WTC11 (cell line): ENCODE data around the gene DCAF4L1. TPM values are rescaled to one million over a fixed set of nuclear protein-coding genes. Genes with fewer than 3 reads are reported as not detected.

Experiments used
- ATAC-seq: fragments of 200-7000 bp; cut with Tn5 transposase; 2 replicates; pipeline ENCODE4 v1.10.0; 2021; ENCODE audit warnings: mild to moderate bottlenecking, moderate library complexity
- CTCF ChIA-PET: fragments of 300-600 bp; sonication (Branson Sonifier 250); formaldehyde crosslinking; loops from one replicate; lab custom pipeline; 2021; ENCODE audit warnings: antibody characterized with exemption; lab: Charles Lee
- POLR2A ChIA-PET: fragments of 350-600 bp; sonication (Branson Sonifier 250); formaldehyde crosslinking; loops from one replicate; lab custom pipeline; 2021; ENCODE audit warnings: antibody characterized with exemption; lab: Charles Lee
- DNase-seq: peaks from one replicate; pipeline ENCODE4 v3.0.0; 2021; ENCODE audit warnings: low spot score
- H3K27ac Mint-ChIP-seq: 2 replicates; pipeline ENCODE4 v1.8.0; 2021; ENCODE audit warnings: mixed read lengths
- H3K27me3 Mint-ChIP-seq: 2 replicates; pipeline ENCODE4 v1.8.0; 2021; ENCODE audit warnings: low read depth, mild to moderate bottlenecking, moderate library complexity, mixed read lengths
- H3K36me3 Mint-ChIP-seq: 2 replicates; pipeline ENCODE4 v1.8.0; 2021; ENCODE audit warnings: mixed read lengths
- H3K4me1 Mint-ChIP-seq: 2 replicates; pipeline ENCODE4 v1.8.0; 2022; ENCODE audit warnings: mixed read lengths
- H3K4me3 Mint-ChIP-seq: 2 replicates; pipeline ENCODE4 v1.8.0; 2021; ENCODE audit warnings: mild to moderate bottlenecking, moderate library complexity, mixed read lengths
- H3K9me3 Mint-ChIP-seq: 2 replicates; pipeline ENCODE4 v1.8.0; 2021; ENCODE audit warnings: mixed read lengths
- AR ChIP-seq: fragments of 250-450 bp; sonication (Bioruptor Pico); IDR thresholded peaks from 2 replicates; pipeline ENCODE4 v1.9.0; 2021; ENCODE audit warnings: mild to moderate bottlenecking
- ATF1 ChIP-seq: sonication (generic); formaldehyde crosslinking; IDR thresholded peaks from 2 replicates; pipeline ENCODE4 v1.8.1; 2023; ENCODE audit warnings: mild to moderate bottlenecking, moderate library complexity, missing genetic modification reagents
- CTCF ChIP-seq: fragments of 200-600 bp; IDR thresholded peaks from 2 replicates; pipeline ENCODE4 v1.8.0; 2022; ENCODE audit warnings: antibody characterized with exemption
- E2F5 ChIP-seq: sonication (generic); formaldehyde crosslinking; IDR thresholded peaks from 2 replicates; pipeline ENCODE4 v1.8.1; 2022; ENCODE audit warnings: mild to moderate bottlenecking, moderate library complexity, missing genetic modification reagents
- ELF4 ChIP-seq: sonication (generic); formaldehyde crosslinking; IDR thresholded peaks from 2 replicates; pipeline ENCODE4 v1.8.1; 2022; ENCODE audit warnings: low read depth, mild to moderate bottlenecking, moderate library complexity, missing genetic modification reagents
- ESRRA ChIP-seq: sonication (generic); formaldehyde crosslinking; IDR thresholded peaks from 2 replicates; pipeline ENCODE4 v1.8.1; 2022; ENCODE audit warnings: mild to moderate bottlenecking, missing genetic modification reagents, borderline replicate concordance
- ETV6 ChIP-seq: sonication (generic); formaldehyde crosslinking; IDR thresholded peaks from 2 replicates; pipeline ENCODE4 v1.8.1; 2022; ENCODE audit warnings: mild to moderate bottlenecking, missing genetic modification reagents
- FOXP4 ChIP-seq: sonication (generic); formaldehyde crosslinking; IDR thresholded peaks from 2 replicates; pipeline ENCODE4 v1.8.0; 2022; ENCODE audit warnings: mild to moderate bottlenecking, missing genetic modification reagents
- GABPB1 ChIP-seq: sonication (generic); formaldehyde crosslinking; IDR thresholded peaks from 2 replicates; pipeline ENCODE4 v1.8.1; 2023; ENCODE audit warnings: mild to moderate bottlenecking, missing genetic modification reagents
- HMGA2 ChIP-seq: fragments of 250-450 bp; sonication (Bioruptor Pico); IDR thresholded peaks from 2 replicates; pipeline ENCODE4 v1.4.0; 2021; ENCODE audit warnings: mild to moderate bottlenecking, moderate library complexity
- MYBL2 ChIP-seq: sonication (generic); formaldehyde crosslinking; IDR thresholded peaks from 2 replicates; pipeline ENCODE4 v1.8.1; 2023; ENCODE audit warnings: mild to moderate bottlenecking, moderate library complexity, missing genetic modification reagents
- NR1H2 ChIP-seq: sonication (generic); formaldehyde crosslinking; IDR thresholded peaks from 2 replicates; pipeline ENCODE4 v1.9.0; 2021; ENCODE audit warnings: mild to moderate bottlenecking, moderate library complexity, missing genetic modification reagents
- PRRX2 ChIP-seq: fragments of 250-450 bp; sonication (Bioruptor Pico); IDR thresholded peaks from 2 replicates; pipeline ENCODE4 v1.8.0; 2021; ENCODE audit warnings: mild to moderate bottlenecking
- ZNF416 ChIP-seq: fragments of 250-450 bp; sonication (Bioruptor Pico); IDR thresholded peaks from 2 replicates; pipeline ENCODE4 v1.9.0; 2021; ENCODE audit warnings: mild to moderate bottlenecking, inconsistent platforms
- ZNF423 ChIP-seq: fragments of 250-450 bp; sonication (Bioruptor Pico); IDR thresholded peaks from 2 replicates; pipeline ENCODE4 v2.1.2; 2022; ENCODE audit warnings: mild to moderate bottlenecking, moderate library complexity
- ZNF512 ChIP-seq: sonication (generic); formaldehyde crosslinking; IDR thresholded peaks from 2 replicates; pipeline ENCODE4 v1.8.1; 2022; ENCODE audit warnings: missing genetic modification reagents, borderline replicate concordance
- ZNF532 ChIP-seq: fragments of 250-450 bp; sonication (Bioruptor Pico); IDR thresholded peaks from 2 replicates; pipeline ENCODE4 v1.9.0; 2021; ENCODE audit warnings: mild to moderate bottlenecking, borderline replicate concordance
- total RNA-seq: library from RNA; stranded (reverse); gene quantifications from 3 replicates; pipeline ENCODE4 v1.2.3, GENCODE V29; 2021

Gene DCAF4L1
- total RNA-seq, 1 experiment from 2014 or later, result 0.31 TPM

- POLR2A ChIA-PET, result no interaction called here
Observed at GRCh38 chr4:41944089-41944488, 37.5 kb upstream of the DCAF4L1 start.

GRCh38 chr4:41949531-41949930, 32.0 kb upstream of the DCAF4L1 start:
- no peak for DNase-seq
- ATAC-seq, result no peak
- CTCF ChIA-PET, result interaction anchor here (0.6 kb wide), 1 partner anchor 223 kb away, joined by 5 read pairs; no protein-coding TSS in a partner anchor
- H3K4me3 Mint-ChIP-seq, result no peak overlapping the region
- H3K4me1 Mint-ChIP-seq, result no peaks in the 10 kb centered on the region
- POLR2A ChIA-PET, result no interaction called here
- H3K27me3 Mint-ChIP-seq, result no peaks in the 10 kb centered on the region
- no peak overlapping the region for H3K27ac Mint-ChIP-seq
- H3K36me3 Mint-ChIP-seq, result peaks cover 57% of the 10 kb centered on the region
- TF ChIP-seq ELF4 (CRISPR knock-in tag), result no peak
- no peak for TF ChIP-seq PRRX2 (CRISPR knock-in tag)
- TF ChIP-seq ZNF423 (CRISPR knock-in tag), result no peak
- TF ChIP-seq ZNF532 (CRISPR knock-in tag), result no peak
- no peak for TF ChIP-seq HMGA2 (CRISPR knock-in tag)
- H3K9me3 Mint-ChIP-seq, result no peaks in the 10 kb centered on the region

More at GRCh38 chr4:41944089-41944488, 37.5 kb upstream of the DCAF4L1 start:
- Mint-ChIP-seq H3K27ac (no peak overlapping the region), H3K4me1 (no peaks in the 10 kb centered on the region), H3K9me3 (no peaks in the 10 kb centered on the region), H3K27me3 (no peaks in the 10 kb centered on the region)
- TF ChIP-seq MYBL2 (no peak), ZNF416 (CRISPR knock-in tag) (no peak), FOXP4 (no peak), ETV6 (CRISPR knock-in tag) (no peak), ZNF512 (CRISPR knock-in tag) (no peak)
- TF ChIP-seq, all 79 proteins: peak for 0
- CTCF ChIA-PET, result no interaction called here
- H3K36me3 Mint-ChIP-seq, result peaks cover 38% of the 10 kb centered on the region
- DNase-seq (no peak), ATAC-seq (no peak)
- no peak overlapping the region for H3K4me3 Mint-ChIP-seq

GRCh38 chr4:41957634-41958033, 23.9 kb upstream of the DCAF4L1 start:
- Mint-ChIP-seq H3K27me3 (no peaks in the 10 kb centered on the region), H3K9me3 (no peaks in the 10 kb centered on the region), H3K4me3 (no peak overlapping the region), H3K27ac (no peak overlapping the region), H3K36me3 (peaks cover 24% of the 10 kb centered on the region), H3K4me1 (peaks cover 2% of the 10 kb centered on the region)
- ChIA-PET POLR2A (interaction anchor here (0.7 kb wide), 1 partner anchor 23 kb away, joined by 4 read pairs; no protein-coding TSS in a partner anchor), CTCF (interaction anchor here (0.7 to 1.7 kb wide), 7 partner anchors 11 to 958 kb away, joined by 3 to 6 read pairs (median 3); no protein-coding TSS in a partner anchor)
- DNase-seq (no peak), ATAC-seq (peak; percentile 57)
- TF ChIP-seq E2F5 (CRISPR knock-in tag) (no peak), GABPB1 (no peak), ATF1 (CRISPR knock-in tag) (no peak), ESRRA (CRISPR knock-in tag) (no peak), AR (CRISPR knock-in tag) (no peak), NR1H2 (CRISPR knock-in tag) (no peak), CTCF (0 out of 2 replicates have a peak, but pooled peaks have one; percentile 32)
